SU-DHL-6 (cell line): ENCODE data around the gene GATAD2A.

Source experiments
- H2AFZ ChIP-seq: fragments of 200-600 bp; sonication (generic); 2 replicates; pipeline ENCODE4 v1.6.1; 2014; ENCODE audit warnings: low read depth, mild to moderate bottlenecking, moderate library complexity, mixed read lengths, antibody characterized with exemption, low read length; ENCODE audit not compliant: severe bottlenecking
- H3F3A ChIP-seq: fragments of 200-600 bp; shearing (Covaris generic); 2 replicates; pipeline ENCODE4 v1.6.0; 2016; ENCODE audit warnings: antibody characterized with exemption, mild to moderate bottlenecking; ENCODE audit not compliant: insufficient read depth
- H3K27ac ChIP-seq: fragments of 200-600 bp; sonication (generic); 2 replicates; pipeline ENCODE4 v1.5.1; 2016; ENCODE audit warnings: low read depth, mild to moderate bottlenecking, low read length, moderate library complexity, mixed read lengths
- H3K27me3 ChIP-seq: fragments of 200-600 bp; sonication (generic), shearing (Covaris generic); 2 replicates; pipeline ENCODE4 v1.6.0; 2014; ENCODE audit warnings: mild to moderate bottlenecking, low read length
- H3K36me3 ChIP-seq: fragments of 200-600 bp; sonication (generic); 2 replicates; pipeline ENCODE4 v1.6.1; 2014; ENCODE audit warnings: mild to moderate bottlenecking, low read length, mixed read lengths
- H3K4me2 ChIP-seq: fragments of 300-600, 200-600 bp; shearing (Covaris generic), sonication (generic); 2 replicates; pipeline ENCODE4 v1.6.0; 2014; ENCODE audit warnings: low read length, low read depth, mild to moderate bottlenecking; ENCODE audit not compliant: poor library complexity, severe bottlenecking
- H3K4me3 ChIP-seq: fragments of 200-600 bp; sonication (generic); 2 replicates; pipeline ENCODE4 v1.5.1; 2014; ENCODE audit warnings: antibody characterized with exemption, low read length, mild to moderate bottlenecking, mixed read lengths; ENCODE audit not compliant: insufficient read depth, poor library complexity, severe bottlenecking
- H3K79me2 ChIP-seq: fragments of 200-600 bp; sonication (generic); 2 replicates; pipeline ENCODE4 v1.6.1; 2014; ENCODE audit warnings: mild to moderate bottlenecking, low read length, moderate library complexity; ENCODE audit not compliant: insufficient read depth
- H3K9ac ChIP-seq: fragments of 200-600 bp; sonication (generic); 2 replicates; pipeline ENCODE4 v1.7.0; 2014; ENCODE audit warnings: mild to moderate bottlenecking, low read length
- H3K9me2 ChIP-seq: fragments of 200-600 bp; sonication (generic); replicated peaks from 2 replicates; pipeline ENCODE4 v1.6.1; 2014; ENCODE audit warnings: low read length; ENCODE audit not compliant: insufficient read depth
- H3K9me3 ChIP-seq: fragments of 200-600 bp; sonication (generic); 2 replicates; pipeline ENCODE4 v1.6.1; 2014; ENCODE audit warnings: low read length, mixed read lengths; ENCODE audit not compliant: insufficient read depth
- H4K20me1 ChIP-seq: fragments of 200-600 bp; sonication (generic); 2 replicates; pipeline ENCODE4 v1.6.1; 2014; ENCODE audit warnings: low read depth, mild to moderate bottlenecking, antibody characterized with exemption, low read length, moderate library complexity, mixed read lengths
- EZH2phosphoT487 ChIP-seq: fragments of 200-600 bp; sonication (generic), shearing (Covaris generic); conservative IDR thresholded peaks from 2 replicates; pipeline ENCODE4 v1.6.1; 2018; ENCODE audit warnings: mild to moderate bottlenecking, antibody characterized with exemption, low read length, moderate library complexity, mixed read lengths
- TF ChIP-seq, protein P1 (sequence below): fragments of 200-600 bp; sonication (generic); IDR thresholded peaks from one replicate; pipeline ENCODE4 v1.5.1; 2017; ENCODE audit warnings: antibody characterized with exemption, mild to moderate bottlenecking, low read length, moderate library complexity; ENCODE audit not compliant: insufficient read depth, poor library complexity, severe bottlenecking

The GATAD2A gene

DNA sequence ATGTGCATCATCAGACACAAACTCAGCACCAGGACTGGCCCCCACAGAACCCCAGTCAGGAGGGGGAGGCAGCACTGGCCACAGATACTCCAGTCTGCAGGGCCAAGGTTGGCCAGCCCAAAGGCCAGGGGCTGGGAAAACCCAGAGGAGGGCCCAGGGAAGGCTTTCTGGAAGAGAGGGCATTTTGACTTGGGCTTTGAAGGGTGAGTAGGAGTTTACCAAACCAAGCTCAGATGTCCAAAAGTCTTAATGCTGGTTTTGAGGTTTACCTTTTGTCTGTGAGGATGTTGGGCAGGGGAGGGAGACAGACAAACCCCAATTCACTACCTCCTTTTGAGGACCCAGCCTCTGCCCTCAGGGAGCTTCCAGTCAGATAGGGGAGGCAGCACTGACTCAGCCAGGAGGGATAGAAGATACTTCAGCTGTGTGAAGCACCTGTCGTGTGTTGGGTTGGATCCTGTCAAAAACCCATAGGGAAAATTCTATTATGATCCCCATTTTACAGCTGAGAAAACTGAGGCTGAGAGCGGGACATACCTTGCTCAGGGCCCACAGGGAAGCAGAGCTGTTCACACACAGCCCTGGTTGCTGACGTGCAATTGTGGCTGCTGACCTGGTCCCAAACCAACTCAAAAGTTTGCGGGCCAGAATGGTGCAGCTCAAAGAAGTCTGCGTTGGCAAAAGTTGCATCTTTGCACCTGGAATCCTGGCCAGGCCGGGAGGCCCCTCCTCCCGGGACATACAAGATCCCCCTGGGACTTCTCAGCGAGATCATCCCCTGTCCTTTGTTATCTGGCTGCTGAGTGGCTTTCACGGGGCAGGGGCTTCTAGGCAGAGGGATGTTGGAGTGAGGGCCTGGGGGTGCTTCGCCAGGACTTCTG lies 145.7 kb downstream of the GATAD2A start:
- Histone ChIP-seq H3F3A (no peaks in the 10 kb centered on the region), H3K27me3 (no peaks in the 10 kb centered on the region), H3K4me2 (no peak overlapping the region), H3K36me3 (no peaks in the 10 kb centered on the region), H4K20me1 (no peaks in the 10 kb centered on the region), H3K4me3 (no peak overlapping the region), H2AFZ (no peak overlapping the region), H3K9me2 (no peaks in the 10 kb centered on the region), H3K9ac (no peak overlapping the region), H3K9me3 (no peaks in the 10 kb centered on the region), H3K79me2 (no peaks in the 10 kb centered on the region), H3K27ac (no peak overlapping the region)
- TF ChIP-seq EZH2phosphoT487 = no peak
- TF ChIP-seq, protein P1, sequence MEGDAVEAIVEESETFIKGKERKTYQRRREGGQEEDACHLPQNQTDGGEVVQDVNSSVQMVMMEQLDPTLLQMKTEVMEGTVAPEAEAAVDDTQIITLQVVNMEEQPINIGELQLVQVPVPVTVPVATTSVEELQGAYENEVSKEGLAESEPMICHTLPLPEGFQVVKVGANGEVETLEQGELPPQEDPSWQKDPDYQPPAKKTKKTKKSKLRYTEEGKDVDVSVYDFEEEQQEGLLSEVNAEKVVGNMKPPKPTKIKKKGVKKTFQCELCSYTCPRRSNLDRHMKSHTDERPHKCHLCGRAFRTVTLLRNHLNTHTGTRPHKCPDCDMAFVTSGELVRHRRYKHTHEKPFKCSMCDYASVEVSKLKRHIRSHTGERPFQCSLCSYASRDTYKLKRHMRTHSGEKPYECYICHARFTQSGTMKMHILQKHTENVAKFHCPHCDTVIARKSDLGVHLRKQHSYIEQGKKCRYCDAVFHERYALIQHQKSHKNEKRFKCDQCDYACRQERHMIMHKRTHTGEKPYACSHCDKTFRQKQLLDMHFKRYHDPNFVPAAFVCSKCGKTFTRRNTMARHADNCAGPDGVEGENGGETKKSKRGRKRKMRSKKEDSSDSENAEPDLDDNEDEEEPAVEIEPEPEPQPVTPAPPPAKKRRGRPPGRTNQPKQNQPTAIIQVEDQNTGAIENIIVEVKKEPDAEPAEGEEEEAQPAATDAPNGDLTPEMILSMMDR = no peak

DNA sequence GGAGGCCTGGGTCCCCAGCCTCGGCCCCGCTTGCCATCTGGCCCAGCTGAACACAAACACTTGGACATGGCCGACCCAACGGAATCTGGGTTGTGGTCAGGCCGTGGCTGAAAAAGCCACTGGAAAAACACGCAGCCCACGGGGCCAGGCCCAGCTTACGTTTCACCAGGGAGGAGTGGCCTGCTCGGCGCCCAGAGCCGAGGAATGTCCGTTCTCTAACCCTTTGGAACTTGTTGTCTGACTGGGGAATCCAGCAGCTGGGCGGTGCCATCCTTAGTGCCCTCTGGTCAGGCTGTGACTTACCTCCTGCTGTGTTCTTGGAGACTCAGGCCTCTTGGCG lies 146.3 kb downstream of the GATAD2A start:
- Histone ChIP-seq H3K27ac (no peak overlapping the region), H3K9ac (no peak overlapping the region), H3K36me3 (no peaks in the 10 kb centered on the region)

DNA sequence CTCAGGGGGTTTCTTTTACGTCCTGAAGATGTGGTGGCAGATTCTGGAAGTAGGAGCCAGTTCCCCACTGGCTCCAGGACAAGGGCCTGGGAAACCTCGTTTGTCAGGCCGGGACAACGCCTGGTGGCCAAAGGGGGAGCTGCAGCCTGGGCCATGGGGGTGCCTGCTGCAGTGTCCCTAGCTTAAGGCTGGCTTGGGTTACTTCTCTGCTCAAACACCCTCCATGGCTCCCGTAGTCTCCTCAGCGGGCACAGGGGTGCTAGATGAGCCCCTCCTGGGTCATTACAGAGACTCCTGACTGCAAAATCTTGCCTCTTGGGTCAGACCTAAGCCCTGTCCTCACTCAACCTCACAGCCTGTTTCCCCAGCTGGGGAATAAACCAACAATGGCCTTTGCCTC lies 147.3 kb downstream of the GATAD2A start:
- H4K20me1 ChIP-seq = no peaks in the 10 kb centered on the region
- no peak overlapping the region for H3K4me2 ChIP-seq
- H3K27me3 ChIP-seq = no peaks in the 10 kb centered on the region
- H3K9ac ChIP-seq = no peak overlapping the region
- H3K36me3 ChIP-seq = no peaks in the 10 kb centered on the region
- H3F3A ChIP-seq = no peaks in the 10 kb centered on the region
- TF ChIP-seq, protein P1 = peak; percentile 20
- no peak for TF ChIP-seq EZH2phosphoT487
- H3K4me3 ChIP-seq = no peak overlapping the region
- no peaks in the 10 kb centered on the region for H3K79me2 ChIP-seq
- no peaks in the 10 kb centered on the region for H3K9me3 ChIP-seq
- no peak overlapping the region for H2AFZ ChIP-seq
- no peaks in the 10 kb centered on the region for H3K9me2 ChIP-seq
- H3K27ac ChIP-seq = no peak overlapping the region

More for the DNA sequence above, 146.3 kb downstream of the GATAD2A start:
- H3K9me2 ChIP-seq = no peaks in the 10 kb centered on the region
- no peaks in the 10 kb centered on the region for H3F3A ChIP-seq
- H4K20me1 ChIP-seq = no peaks in the 10 kb centered on the region
- no peak overlapping the region for H3K4me2 ChIP-seq
- no peak overlapping the region for H3K4me3 ChIP-seq
- H3K9me3 ChIP-seq = no peaks in the 10 kb centered on the region
- H3K79me2 ChIP-seq = no peaks in the 10 kb centered on the region
- H3K27me3 ChIP-seq = no peaks in the 10 kb centered on the region
- H2AFZ ChIP-seq = no peak overlapping the region
- TF ChIP-seq EZH2phosphoT487 = no peak
- TF ChIP-seq, protein P1 = no peak
